ENCODE data around the gene FTCDNL1. TPM values are rescaled to one million over a fixed set of nuclear protein-coding genes. Genes with fewer than 3 reads are reported as not detected.

FTCDNL1 gene
- total and polyA plus RNA-seq, 9 of the 15 experiments (the other 6 are each of a cell fraction or from before 2014, with no cell fraction given) = 0.13 to 0.58 (median 0.32) TPM

DNA sequence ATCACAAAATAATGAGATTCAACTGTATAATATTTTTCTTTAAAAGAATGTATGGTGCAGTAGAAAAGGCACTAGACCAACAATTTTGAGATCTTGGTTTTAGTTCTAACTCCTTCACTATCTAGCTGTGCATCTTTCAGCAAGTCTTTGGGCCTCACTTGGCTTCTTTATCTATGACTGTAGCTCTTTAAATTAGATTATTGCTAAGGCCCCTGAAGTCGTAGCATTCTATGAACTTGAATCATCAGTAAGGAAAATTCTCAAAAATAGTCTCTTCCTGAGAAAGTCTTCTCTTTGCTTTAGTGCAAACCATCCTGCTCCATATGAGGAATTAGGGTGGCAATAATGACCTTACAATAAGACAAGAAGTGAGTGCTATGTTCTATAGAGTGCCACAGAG lies 140.4 kb downstream of the FTCDNL1 start:
- ChIA-PET CTCF (ENCODE audit: low intra/inter-chr PET ratio) (no interaction called here), POLR2A (no interaction called here)
- H3K9ac ChIP-seq (ENCODE audit: insufficient read depth in 1 of 2, low read depth in 2 of 2, low read length in 2 of 2) = no peak overlapping the region
- no peak overlapping the region for H2AFZ ChIP-seq (ENCODE audit: low read depth, low read length)
- H3K4me2 ChIP-seq (ENCODE audit: insufficient read depth, low read length) = no peak overlapping the region
- intact Hi-C loops (cut with micrococcal nuclease) = no loop called here
- FAIRE-seq (no peak), ATAC-seq (no peak), DNase-seq (ENCODE audit: extremely low read depth in 1 of 4, low spot score in 3 of 4) (no peak)
- no TSS peak for BruUV-seq (replicated peaks)
- no peaks in the 10 kb centered on the region for H3K4me1 ChIP-seq (replicated peaks in 1 of 2; ENCODE audit: control insufficient read depth in 2 of 2, insufficient read depth in 2 of 2, low read length in 2 of 2)
- in situ Hi-C loops (cut with MboI) = no loop called here
- H3K4me3 ChIP-seq = no peak overlapping the region
- WGBS (ENCODE audit: insufficient coverage, low coverage, missing lambda C conversion rate) = 0% methylated on average over 1 of the region's 1 CpG
- H3K79me2 ChIP-seq (ENCODE audit: control insufficient read depth, insufficient read depth, low read length) = no peaks in the 10 kb centered on the region
- no peak overlapping the region for H3K27ac ChIP-seq (ENCODE audit: extremely low read depth, low read depth, low read length)
- no peaks in the 10 kb centered on the region for H3K27me3 ChIP-seq (ENCODE audit: control insufficient read depth in 2 of 2, insufficient read depth in 2 of 2, low read length in 2 of 2)
- H3K9me3 ChIP-seq (replicated peaks; ENCODE audit: control insufficient read depth, insufficient read depth, low read depth, low read length) = no peaks in the 10 kb centered on the region
- no peaks in the 10 kb centered on the region for H4K20me1 ChIP-seq (replicated peaks; ENCODE audit: control insufficient read depth, insufficient read depth, low read length)
- H3K36me3 ChIP-seq (ENCODE audit: control insufficient read depth, insufficient read depth, low read length) = no peaks in the 10 kb centered on the region
- no peaks in the 10 kb centered on the region for H3K9me1 ChIP-seq (ENCODE audit: control insufficient read depth, insufficient read depth, low read length)
- no peak for TF ChIP-seq ZHX1 (conservative IDR thresholded peaks at IDR 0.05; ENCODE audit: low read length)
- no peak for TF ChIP-seq ZNF23 (CRISPR knock-in tag; IDR thresholded peaks at IDR 0.05)
- no peak for TF ChIP-seq ELK1 (CRISPR knock-in tag; IDR thresholded peaks at IDR 0.05)
- TF ChIP-seq RBM34 (IDR thresholded peaks at IDR 0.05; ENCODE audit: borderline replicate concordance, insufficient read depth, low read length) = no peak
- no peak for TF ChIP-seq ZKSCAN1 (IDR thresholded peaks at IDR 0.05; ENCODE audit: low read depth, low read length)
- TF ChIP-seq MEF2D (tag; conservative IDR thresholded peaks at IDR 0.05; ENCODE audit: low read depth) = no peak
- TF ChIP-seq NCOA2 (IDR thresholded peaks at IDR 0.05; ENCODE audit: partially characterized antibody in 2 of 2) = no peak
- no peak for TF ChIP-seq STAT5B (CRISPR knock-in tag; IDR thresholded peaks at IDR 0.05)
- TF ChIP-seq KLF10 (CRISPR knock-in tag; IDR thresholded peaks at IDR 0.05) = no peak
- no peak for TF ChIP-seq ZNF311 (CRISPR knock-in tag; IDR thresholded peaks at IDR 0.05)
- no peak for TF ChIP-seq HEY1 (CRISPR knock-in tag; IDR thresholded peaks at IDR 0.05; ENCODE audit: borderline replicate concordance)
- no peak for TF ChIP-seq CEBPG (CRISPR knock-in tag; IDR thresholded peaks at IDR 0.05)
- TF ChIP-seq CEBPG (tag; conservative IDR thresholded peaks at IDR 0.05 in 1 of 2, IDR thresholded peaks at IDR 0.05 in 1 of 2) = no peak
- TF ChIP-seq RNF2 (IDR thresholded peaks at IDR 0.05) = no peak
- TF ChIP-seq IRF9 (tag; IDR thresholded peaks at IDR 0.05) = no peak
- TF ChIP-seq, protein P1, sequence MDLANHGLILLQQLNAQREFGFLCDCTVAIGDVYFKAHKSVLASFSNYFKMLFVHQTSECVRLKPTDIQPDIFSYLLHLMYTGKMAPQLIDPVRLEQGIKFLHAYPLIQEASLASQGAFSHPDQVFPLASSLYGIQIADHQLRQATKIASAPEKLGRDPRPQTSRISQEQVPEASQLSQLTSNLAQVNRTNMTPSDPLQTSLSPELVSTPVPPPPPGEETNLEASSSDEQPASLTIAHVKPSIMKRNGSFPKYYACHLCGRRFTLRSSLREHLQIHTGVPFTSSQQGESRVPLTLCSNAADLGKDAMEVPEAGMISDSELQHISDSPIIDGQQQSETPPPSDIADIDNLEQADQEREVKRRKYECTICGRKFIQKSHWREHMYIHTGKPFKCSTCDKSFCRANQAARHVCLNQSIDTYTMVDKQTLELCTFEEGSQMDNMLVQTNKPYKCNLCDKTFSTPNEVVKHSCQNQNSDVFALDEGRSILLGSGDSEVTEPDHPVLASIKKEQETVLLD (IDR thresholded peaks at IDR 0.05) = no peak

Data from K562 (cell line).